H1 (cell line): ENCODE data around the gene PLXNA4. TPM values are rescaled to one million over a fixed set of nuclear protein-coding genes. Genes with fewer than 3 reads are reported as not detected.

Source experiments
- CTCF ChIA-PET: fragments of 300-600 bp; sonication (Branson Sonifier 250); formaldehyde crosslinking; loops from one replicate; lab custom pipeline; 2021; ENCODE audit not compliant: partially characterized antibody; lab: Charles Lee
- POLR2A ChIA-PET: fragments of 300-600 bp; sonication (Branson Sonifier 250); formaldehyde crosslinking; loops from one replicate; lab custom pipeline; 2021; ENCODE audit warnings: inconsistent platforms; ENCODE audit not compliant: partially characterized antibody; lab: Charles Lee
- DNase-seq, 2 experiments: peaks; one replicate each; pipeline versions ENCODE4 v3.0.0 to v3.0.0-alpha.2; 2010 to 2022; ENCODE audit warnings: low spot score in 2 of 2, low read depth in 1 of 2, mixed read lengths in 1 of 2
- FAIRE-seq: peaks from 2 replicates; lab custom pipeline; 2011; peaks lifted over from hg19 to GRCh38; lab: Jason Lieb, UNC
- H2AFZ ChIP-seq: 2 replicates; pipeline ENCODE4 v1.8.1; 2012; ENCODE audit warnings: low read length, inconsistent platforms
- H2AK5ac ChIP-seq: 2 replicates; pipeline ENCODE4 v1.6.1; 2013; ENCODE audit warnings: low read depth, low read length
- H2BK120ac ChIP-seq: replicated peaks from 2 replicates; pipeline ENCODE3; 2013; ENCODE audit warnings: low read depth, low read length, inconsistent platforms
- H2BK12ac ChIP-seq: 2 replicates; pipeline ENCODE4 v1.6.1; 2013; ENCODE audit warnings: low read depth, low read length
- H2BK15ac ChIP-seq: 2 replicates; pipeline ENCODE4 v1.6.1; 2013; ENCODE audit warnings: low read length
- H2BK20ac ChIP-seq: 2 replicates; pipeline ENCODE4 v1.6.1; 2013; ENCODE audit warnings: low read length
- H2BK5ac ChIP-seq: 2 replicates; pipeline ENCODE4 v1.6.1; 2013; ENCODE audit warnings: low read depth, low read length
- H3K14ac ChIP-seq: 2 replicates; pipeline ENCODE4 v1.6.1; 2013; ENCODE audit warnings: inconsistent platforms; ENCODE audit not compliant: insufficient read length
- H3K18ac ChIP-seq: 2 replicates; pipeline ENCODE4 v1.6.1; 2013; ENCODE audit warnings: low read length; ENCODE audit errors: extremely low read depth
- H3K23ac ChIP-seq: 2 replicates; pipeline ENCODE4 v1.6.1; 2013; ENCODE audit warnings: inconsistent platforms; ENCODE audit not compliant: insufficient read length
- H3K23me2 ChIP-seq: 2 replicates; pipeline ENCODE4 v1.6.1; 2013; ENCODE audit warnings: low read depth, low read length
- H3K27ac ChIP-seq: 2 replicates; pipeline ENCODE4 v1.6.1; 2011; ENCODE audit warnings: low read depth, low read length, inconsistent platforms
- H3K27me3 ChIP-seq, 4 experiments: replicated peaks in 1 of 4; 1 replicate in 1 of 4; 2 replicates in 3 of 4; pipeline versions ENCODE4 v1.6.1 to v1.8.1; 2011 to 2013; ENCODE audit warnings: low read length in 3 of 4, mild to moderate bottlenecking in 3 of 4, inconsistent platforms in 2 of 4, mixed read lengths in 2 of 4, moderate library complexity in 1 of 4; ENCODE audit not compliant: control insufficient read depth in 3 of 4, insufficient read depth in 3 of 4; ENCODE audit errors: extremely low read depth in 1 of 4
- H3K36me3 ChIP-seq, 4 experiments: 2 replicates each; pipeline versions ENCODE4 v1.6.1 to v1.8.1; 2011 to 2013; ENCODE audit warnings: mild to moderate bottlenecking in 4 of 4, low read length in 3 of 4, moderate library complexity in 2 of 4, control low read depth in 1 of 4, inconsistent platforms in 1 of 4; ENCODE audit not compliant: insufficient read depth in 4 of 4, control insufficient read depth in 2 of 4
- H3K4ac ChIP-seq: replicated peaks from 2 replicates; pipeline ENCODE3; 2013; ENCODE audit warnings: low read length, low read depth, mixed read lengths, inconsistent platforms; ENCODE audit not compliant: insufficient read length
- H3K4me1 ChIP-seq, 4 experiments: replicated peaks in 1 of 4; 1 replicate in 1 of 4; 2 replicates in 3 of 4; pipeline versions ENCODE4 v1.6.1 to v1.8.1; 2011 to 2013; ENCODE audit warnings: low read length in 3 of 4, inconsistent platforms in 2 of 4, mixed read lengths in 1 of 4; ENCODE audit not compliant: insufficient read depth in 4 of 4, control insufficient read depth in 3 of 4
- H3K4me2 ChIP-seq, 2 experiments: 2 replicates each; pipeline versions ENCODE4 v1.6.1 to v1.8.1; 2011 to 2013; ENCODE audit warnings: low read depth in 2 of 2, low read length in 2 of 2, control low read depth in 1 of 2, inconsistent platforms in 1 of 2, mild to moderate bottlenecking in 1 of 2; ENCODE audit not compliant: insufficient read depth in 1 of 2
- H3K4me3 ChIP-seq, 4 experiments: fragments of 200-600, 300-600 bp in 1 of 4; sonication (generic), shearing (Covaris generic), sonication (Bioruptor Twin) in 1 of 4; 2 replicates each; pipeline versions ENCODE4 v1.5.1 to v1.8.1; 2011 to 2016; ENCODE audit warnings: low read length in 4 of 4, low read depth in 3 of 4, control low read depth in 2 of 4, inconsistent platforms in 2 of 4, mild to moderate bottlenecking in 2 of 4, mixed read lengths in 1 of 4, moderate library complexity in 1 of 4; ENCODE audit not compliant: insufficient read depth in 2 of 4; ENCODE audit errors: extremely low read depth in 1 of 4
- H3K56ac ChIP-seq: replicated peaks from 2 replicates; pipeline ENCODE3; 2013; ENCODE audit warnings: low read depth, mild to moderate bottlenecking, mixed read lengths, low read length, inconsistent platforms; ENCODE audit not compliant: insufficient read length
- H3K79me1 ChIP-seq: 2 replicates; pipeline ENCODE4 v1.6.1; 2013; ENCODE audit warnings: low read depth, low read length, control low read depth
- H3K79me2 ChIP-seq, 2 experiments: 2 replicates each; pipeline versions ENCODE4 v1.6.1 to v1.8.1; 2012 to 2013; ENCODE audit warnings: low read length in 2 of 2, mild to moderate bottlenecking in 2 of 2, inconsistent platforms in 1 of 2; ENCODE audit not compliant: insufficient read depth in 2 of 2, control insufficient read depth in 1 of 2
- H3K9ac ChIP-seq, 4 experiments: replicated peaks in 1 of 4; 1 replicate in 1 of 4; 2 replicates in 3 of 4; pipeline versions ENCODE4 v1.6.1 to v1.8.1; 2011 to 2013; ENCODE audit warnings: low read depth in 3 of 4, low read length in 3 of 4, control low read depth in 2 of 4, mild to moderate bottlenecking in 2 of 4, moderate library complexity in 2 of 4, inconsistent platforms in 1 of 4; ENCODE audit errors: extremely low read depth in 1 of 4
- H3K9me3 ChIP-seq, 2 experiments: 2 replicates each; pipeline versions ENCODE4 v1.6.1 to v1.8.1; 2012 to 2013; ENCODE audit warnings: mild to moderate bottlenecking in 2 of 2, moderate library complexity in 2 of 2, control low read depth in 1 of 2, inconsistent platforms in 1 of 2, low read depth in 1 of 2, low read length in 1 of 2, mixed read lengths in 1 of 2; ENCODE audit not compliant: insufficient read depth in 2 of 2
- H4K20me1 ChIP-seq, 2 experiments: replicated peaks in 1 of 2; 2 replicates each; pipeline versions ENCODE3 to v1.8.1; 2011 to 2013; ENCODE audit warnings: inconsistent platforms in 2 of 2, low read length in 2 of 2, mild to moderate bottlenecking in 1 of 2; ENCODE audit not compliant: insufficient read depth in 2 of 2, control insufficient read depth in 1 of 2
- H4K5ac ChIP-seq: 2 replicates; pipeline ENCODE4 v1.6.1; 2013; ENCODE audit warnings: low read length, low read depth, mixed read lengths, inconsistent platforms; ENCODE audit not compliant: insufficient read length
- H4K8ac ChIP-seq: 2 replicates; pipeline ENCODE4 v1.8.0; 2013; ENCODE audit warnings: mild to moderate bottlenecking, moderate library complexity, low read length, inconsistent platforms; ENCODE audit not compliant: insufficient read depth; ENCODE audit errors: extremely low read depth
- H4K91ac ChIP-seq: replicated peaks from 2 replicates; pipeline ENCODE3; 2013; ENCODE audit warnings: low read length, mixed read lengths, inconsistent platforms; ENCODE audit not compliant: insufficient read length
- CREB1 ChIP-seq: IDR thresholded peaks from 2 replicates; pipeline ENCODE4 v1.6.1; 2012; ENCODE audit warnings: inconsistent platforms
- NANOG ChIP-seq: IDR thresholded peaks from 2 replicates; pipeline ENCODE4 v1.6.1; 2011; ENCODE audit warnings: low read length, low read depth, mild to moderate bottlenecking, inconsistent platforms; ENCODE audit not compliant: insufficient read depth, poor library complexity, severe bottlenecking
- SIRT6 ChIP-seq: IDR thresholded peaks from one replicate; pipeline ENCODE4 v1.7.1; 2012; ENCODE audit warnings: low read length, inconsistent platforms
- SRF ChIP-seq: IDR thresholded peaks from 2 replicates; pipeline ENCODE4 v1.6.1; 2011; ENCODE audit warnings: mild to moderate bottlenecking, low read depth, low read length, moderate library complexity
- WGBS, 2 experiments: shearing (Covaris generic) in 1 of 2; methylation state at CpG; one replicate each; pipeline versions ENCODE4 v1.1.6 to v1.1.7; 2013 to 2015; ENCODE audit warnings: low lambda C conversion rate in 2 of 2, mixed read lengths in 2 of 2, inconsistent platforms in 1 of 2, low coverage in 1 of 2, missing lambda C conversion rate in 1 of 2; ENCODE audit not compliant: insufficient replicate concordance in 2 of 2, insufficient coverage in 1 of 2, insufficient read length in 1 of 2; ENCODE audit errors: extremely low coverage in 1 of 2, missing lambda C conversion rate in 1 of 2; 5-methylcytosine and 5-hydroxymethylcytosine counted together
- polyA plus RNA-seq, 7 experiments: library from polyadenylated mRNA; depleted of rRNA in 3 of 7; stranded (reverse) in 5 of 7; unstranded in 2 of 7; fragments of >200 nt in 5 of 7; fragments of 200-250 nt in 2 of 7; gene quantifications; 1 replicate in 5 of 7; 2 replicates in 1 of 7; 4 replicates in 1 of 7; pipeline versions ENCODE4 v1.2.1 to v1.2.3, GENCODE V29; 2011 to 2013; ENCODE audit warnings: missing spikeins in 2 of 7, mixed read lengths in 2 of 7
- total RNA-seq: library from RNA; stranded (reverse); fragmentation: NEBNext Ultra II Directional; extraction: Animal tissue kit (Norgen Biotek cat#: 25700); gene quantifications from 2 replicates; pipeline ENCODE4 v1.2.1, GENCODE V29; 2021

PLXNA4 gene
- total and polyA plus RNA-seq, 2 of the 8 experiments (the other 6 are each of a cell fraction or from before 2014, with no cell fraction given), result 0.76 to 0.79 TPM

GRCh38 chr7:132424821-132425724 lies 151.2 kb downstream of the PLXNA4 start:
- Histone ChIP-seq H3K36me3 (no peaks in the 10 kb centered on the region), H3K18ac (no peak overlapping the region), H3K79me1 (no peaks in the 10 kb centered on the region), H3K4me3 (no peak overlapping the region), H2AFZ (0 out of 2 replicates have a peak overlapping the region, but pooled peaks have one; percentile 22), H4K91ac (no peak overlapping the region), H3K9ac (no peak overlapping the region), H3K4me2 (no peak overlapping the region), H3K9me3 (no peaks in the 10 kb centered on the region), H2AK5ac (no peak overlapping the region), H3K4ac (no peak overlapping the region), H3K23me2 (no peaks in the 10 kb centered on the region), H3K23ac (no peak overlapping the region), H3K14ac (no peak overlapping the region), H4K5ac (peak overlapping the region; percentile 25), H3K4me1 (peaks cover 2 to 7% (median 3%) of the 10 kb centered on the region in 4 experiments; a peak in 6 of 7 replicates), H2BK120ac (no peak overlapping the region), H3K27me3 (0 out of 7 replicates have a peak, but pooled peaks cover 0 to 4% (median 0%) of the 10 kb centered on the region in 4 experiments), H2BK12ac (no peak overlapping the region), H2BK20ac (no peak overlapping the region), H2BK15ac (no peak overlapping the region), H4K8ac (no peak overlapping the region; the same call in 1 of the 2 replicates)
- FAIRE-seq (no peak), DNase-seq (peak; percentile 7 to 60)
- POLR2A ChIA-PET, result no interaction called here
- CTCF ChIA-PET, result interaction anchor here (1.0 to 2.0 kb wide), 2 partner anchors 15 to 27 kb away, joined by 3 to 5 read pairs; no protein-coding TSS in a partner anchor
- TF ChIP-seq CREB1, result peak; percentile 76
- no peak for TF ChIP-seq NANOG
- no peak for TF ChIP-seq SRF
- TF ChIP-seq SIRT6, result no peak
- TF ChIP-seq, all 59 proteins: peak for 1
- H3K27ac ChIP-seq, result no peak overlapping the region
- 80% methylated on average over 12 of the region's 15 CpGs; no CpG with 5 or more reads in 1 of the 2 experiments for WGBS, 2 experiments
- no peaks in the 10 kb centered on the region for H4K20me1 ChIP-seq
- H2BK5ac ChIP-seq, result no peak overlapping the region
- no peak overlapping the region for H3K56ac ChIP-seq
- no peaks in the 10 kb centered on the region for H3K79me2 ChIP-seq
